Subcutaneous adipose tissue (tissue), 4 donors: ENCODE results near the gene MOB1A. TPM values are rescaled to one million over a fixed set of nuclear protein-coding genes. Genes with fewer than 3 reads are reported as not detected.

Experiments
- CTCF ChIP-seq: fragments of 450-650 bp; IDR thresholded peaks from one replicate; pipeline ENCODE4 v1.5.1; 2016; ENCODE audit warnings: low read depth, mild to moderate bottlenecking, control low read depth, antibody characterized with exemption, moderate library complexity
- total RNA-seq, 4 donors: library from RNA; depleted of rRNA; stranded (reverse); fragments of >200 nt; gene quantifications; one replicate each; pipeline ENCODE4 v1.1.0, GENCODE V29; 2016

The MOB1A gene
- total RNA-seq, 4 donors from 2014 or later = 70.6 to 121 (median 108) TPM

- no peak for TF ChIP-seq CTCF
Measured at GRCh38 chr2:74183878-74184277, 5.2 kb upstream of the MOB1A start.

- TF ChIP-seq CTCF = no peak
Measured at GRCh38 chr2:74181739-74182138, 3.1 kb upstream of the MOB1A start.

- no peak for TF ChIP-seq CTCF
Measured at GRCh38 chr2:74179063-74179865, 585 bp upstream of the MOB1A start.

GRCh38 chr2:74177696-74178095, 983 bp downstream of the MOB1A start:
- TF ChIP-seq CTCF = no peak

- no peak for TF ChIP-seq CTCF
Measured at GRCh38 chr2:74174909-74175308, 3.8 kb downstream of the MOB1A start.

GRCh38 chr2:74168739-74169138, 9.9 kb downstream of the MOB1A start:
- no peak for TF ChIP-seq CTCF

GRCh38 chr2:74164761-74165160, 13.9 kb downstream of the MOB1A start:
- no peak for TF ChIP-seq CTCF
